Measurements from ENCODE around the gene PSMB2.
"Not testable (repeated sequence)": the region's sequence is repeated elsewhere in the genome, so short reads cannot be mapped to it uniquely, and the experiment has no call there.

The PSMB2 gene

DNA sequence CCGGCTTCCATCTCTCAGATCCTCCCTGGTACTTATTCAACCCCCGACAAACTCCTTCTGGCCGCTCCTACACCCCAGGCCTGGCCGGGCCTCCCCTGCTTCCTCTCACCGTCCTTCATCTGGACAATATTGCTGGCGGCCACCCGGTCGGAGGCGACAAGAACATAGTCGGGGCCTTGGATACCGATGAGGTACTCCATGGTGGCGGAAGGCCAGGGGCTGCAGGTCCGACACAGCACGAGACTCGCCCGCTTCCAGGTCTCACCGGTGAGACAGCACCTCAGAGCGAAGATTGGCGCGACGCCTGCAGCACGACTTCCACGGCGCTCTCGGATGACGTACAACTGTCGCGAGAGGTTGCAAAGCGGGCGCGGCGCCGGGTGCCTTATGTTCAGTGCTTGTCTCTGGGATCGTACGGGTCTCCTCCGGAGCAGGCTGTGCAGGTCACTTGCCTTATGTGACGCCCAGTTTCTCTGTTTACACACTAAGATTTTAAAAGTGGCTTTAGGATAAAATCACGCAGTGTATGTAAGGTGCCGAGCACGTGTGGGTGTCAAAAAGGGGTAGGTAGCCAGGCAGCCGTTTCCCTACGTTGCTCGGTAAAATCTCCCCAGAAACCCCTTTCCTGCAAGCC lies at the start of gene PSMB2:
PSMB2 (minus strand) TSS at position 294 of the 634 bp plus-strand sequence; CDS start at position 200, 94 bp downstream.
- DNase-seq, result peak; percentile 98

DNA sequence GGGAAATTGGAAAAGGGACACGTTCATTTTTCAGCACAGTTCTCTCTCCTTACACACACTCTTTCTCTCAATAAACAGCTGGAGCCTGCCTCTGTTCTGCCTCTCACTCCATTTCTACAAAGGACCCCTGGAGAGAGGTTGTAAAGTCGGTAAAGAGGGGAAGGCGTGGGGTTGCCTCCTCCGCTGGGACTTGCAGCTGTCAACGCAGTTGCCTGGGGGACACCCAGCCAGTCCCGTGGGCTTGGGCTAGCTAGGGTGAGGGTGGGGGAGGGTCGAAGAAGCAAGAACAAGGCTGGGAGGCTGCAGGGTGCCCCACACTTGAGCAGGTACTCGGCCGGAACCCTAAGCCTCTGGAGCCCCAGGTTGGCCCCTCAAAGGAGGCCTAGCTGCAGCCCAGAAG lies 49.8 kb upstream of the PSMB2 start:
- no peak for DNase-seq

DNA sequence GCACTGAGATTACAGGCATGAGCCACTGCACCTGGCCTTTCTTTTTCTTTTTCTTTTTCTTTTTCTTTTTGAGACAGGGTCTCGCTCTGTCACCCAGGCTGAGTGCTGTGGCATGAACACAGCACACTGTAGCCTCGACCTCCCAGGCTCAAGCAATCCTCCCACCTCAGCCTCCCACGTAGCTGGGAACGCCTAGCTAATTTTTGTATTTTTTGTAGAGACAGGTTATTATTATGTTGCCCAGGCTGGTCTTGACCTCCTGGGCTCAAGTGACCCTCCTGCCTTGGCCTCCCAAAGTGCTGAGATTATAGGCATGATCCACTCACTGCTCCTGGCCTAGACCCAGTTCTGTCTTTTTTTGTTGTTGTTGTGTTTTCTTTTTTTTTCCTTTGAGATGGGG lies 48.8 kb upstream of the PSMB2 start:
- not testable (repeated sequence) for DNase-seq

GRCh38 chr1:35688161-35688560 lies 46.8 kb upstream of the PSMB2 start:
- no peak for DNase-seq

GRCh38 chr1:35683012-35683411 lies 41.7 kb upstream of the PSMB2 start:
- DNase-seq, result no peak

DNA sequence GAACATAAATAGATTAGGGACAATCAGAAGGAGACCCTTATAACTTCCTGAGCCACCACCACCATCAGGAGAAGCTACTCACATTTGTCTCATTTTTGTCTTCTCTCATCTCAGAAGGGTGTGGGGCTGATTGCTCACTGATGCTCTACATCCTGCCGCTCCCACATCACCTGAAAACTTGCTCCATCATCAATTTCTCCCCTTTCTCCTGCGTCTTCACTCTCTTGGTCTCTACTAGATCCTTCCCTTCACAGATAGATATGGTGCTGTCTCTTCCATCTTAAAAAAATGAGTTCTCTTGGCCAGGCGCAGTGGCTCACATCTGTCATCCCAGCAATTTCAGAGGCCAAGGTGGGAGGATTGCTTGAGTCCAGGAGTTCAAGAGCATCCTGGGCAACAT lies 38.9 kb upstream of the PSMB2 start:
- no peak for DNase-seq

- no peak for DNase-seq
Observed at GRCh38 chr1:35675773-35676172, 34.4 kb upstream of the PSMB2 start.

- no peak for DNase-seq
Observed at GRCh38 chr1:35674111-35674510, 32.8 kb upstream of the PSMB2 start.

- no peak for DNase-seq
Observed at GRCh38 chr1:35672116-35672515, 30.8 kb upstream of the PSMB2 start.

GRCh38 chr1:35668506-35668905 lies 27.2 kb upstream of the PSMB2 start:
- DNase-seq, result no peak

DNA sequence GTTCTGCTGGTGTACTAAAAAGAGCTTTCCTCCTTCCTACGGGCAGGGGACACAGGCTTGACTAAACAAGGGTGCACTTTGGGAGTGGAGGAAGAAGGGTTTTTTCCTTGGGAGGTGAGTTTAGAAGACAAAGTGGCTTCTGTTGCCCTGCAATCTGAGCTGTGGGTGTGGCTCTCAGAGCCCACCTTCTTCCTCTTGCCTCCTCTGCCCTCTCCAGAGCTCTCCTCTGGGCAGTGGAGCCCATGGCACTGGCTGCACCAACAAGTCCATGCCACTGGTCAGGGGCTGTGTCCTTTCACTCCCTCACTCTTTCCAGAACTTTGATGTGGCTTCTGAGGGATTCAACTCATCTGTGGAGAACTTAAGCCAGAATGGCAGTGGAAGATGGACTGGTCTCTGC lies 25.6 kb upstream of the PSMB2 start:
- DNase-seq, result no peak

- no peak for DNase-seq
Observed at GRCh38 chr1:35666216-35666615, 24.9 kb upstream of the PSMB2 start.

DNA sequence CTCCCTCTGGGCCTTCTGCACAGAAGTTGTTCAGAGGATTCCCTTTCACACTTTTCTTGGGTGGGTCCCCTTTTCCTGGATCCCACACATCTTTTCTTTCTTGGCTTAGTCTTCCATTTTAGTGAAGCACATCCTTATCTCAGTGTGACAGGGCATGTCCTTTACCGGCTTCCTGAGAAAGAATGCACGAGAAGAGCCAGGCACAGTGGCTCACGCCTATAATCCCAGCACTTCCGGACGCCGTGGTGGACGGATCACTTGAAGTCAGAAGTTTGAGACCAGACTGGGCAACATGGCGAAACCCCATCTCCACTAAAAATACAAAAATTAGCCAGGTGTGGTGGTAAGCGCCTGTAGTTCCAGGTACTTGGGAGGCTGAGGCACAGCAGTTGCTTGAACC lies 22.1 kb upstream of the PSMB2 start:
- no peak for DNase-seq

DNA sequence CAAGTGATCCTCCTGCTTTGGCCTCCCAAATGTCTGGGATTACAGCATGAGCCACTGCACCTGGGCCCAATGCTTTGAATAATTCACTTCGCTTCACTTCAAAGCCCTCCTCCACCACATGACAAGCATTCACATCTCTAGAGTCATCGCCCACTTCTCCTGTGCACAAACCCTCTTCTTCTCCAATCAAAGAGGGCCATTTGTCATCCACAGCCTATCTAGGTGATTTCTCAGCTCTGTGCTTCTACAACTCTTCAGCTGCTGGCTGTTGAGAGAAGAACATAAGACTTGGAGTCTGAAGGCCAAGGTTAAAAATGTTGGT lies 20.1 kb upstream of the PSMB2 start:
- DNase-seq, result no peak

DNA sequence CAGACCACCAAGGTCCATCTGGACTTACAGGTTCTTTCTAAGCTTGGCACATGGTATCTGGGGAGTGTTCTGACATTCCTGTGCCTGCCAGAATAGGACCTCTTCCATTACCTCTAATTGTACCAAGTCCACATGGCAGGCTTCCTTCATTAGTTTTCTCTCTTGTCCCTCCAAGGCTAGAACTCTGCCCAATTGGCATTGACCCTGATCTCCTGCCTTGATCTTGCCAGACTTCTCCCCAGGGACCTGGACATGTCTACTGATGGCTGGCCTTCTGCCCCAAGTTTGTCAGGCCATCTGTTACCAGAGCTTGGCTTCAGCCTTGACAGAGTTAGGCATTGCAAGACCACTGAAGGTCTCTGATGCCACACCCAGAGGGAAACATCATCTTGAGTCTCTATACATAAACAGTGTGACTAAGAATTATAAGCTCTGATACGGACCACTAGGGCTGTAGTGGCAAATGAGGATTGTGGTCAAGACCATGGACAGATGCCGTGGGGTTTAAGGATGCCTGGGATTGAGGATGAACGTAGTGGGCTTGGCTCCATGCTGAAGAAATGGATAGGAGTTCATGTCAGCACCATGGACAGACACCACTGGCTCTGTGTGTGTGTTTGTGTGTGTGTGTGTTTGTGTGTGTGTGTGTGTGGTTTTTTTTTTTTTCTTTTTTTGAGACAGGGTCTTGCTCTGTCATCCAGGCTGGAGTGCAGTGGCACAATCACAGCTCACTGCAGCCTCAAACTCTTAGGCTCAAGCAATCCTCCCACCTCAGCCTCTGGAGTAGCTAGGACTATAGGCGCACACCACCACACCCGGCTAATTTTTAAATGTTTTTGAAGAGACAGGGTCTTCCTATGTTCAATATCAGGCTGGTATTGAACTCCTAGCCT lies 19.5 kb upstream of the PSMB2 start:
- DNase-seq, result no peak

DNA sequence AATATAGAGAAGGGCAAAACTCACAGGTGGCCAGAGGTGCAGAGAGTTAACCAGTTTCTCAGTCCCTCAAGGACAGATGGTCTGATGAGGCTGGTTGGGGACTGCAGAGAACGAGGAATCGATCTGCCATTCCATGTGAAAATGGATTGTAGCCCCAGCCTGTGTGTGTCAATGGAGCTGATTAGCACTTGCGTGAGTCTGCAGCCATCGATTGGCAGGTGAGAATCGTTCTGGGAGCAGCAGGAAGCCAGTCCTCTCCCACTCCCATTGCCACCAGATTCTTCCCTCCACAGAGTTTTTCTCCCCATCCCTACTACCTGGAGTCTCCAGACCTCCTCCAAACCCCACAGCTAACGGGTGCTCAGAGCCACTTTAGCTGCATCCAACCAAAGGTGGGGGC lies 18.3 kb upstream of the PSMB2 start:
- no peak for DNase-seq

DNA sequence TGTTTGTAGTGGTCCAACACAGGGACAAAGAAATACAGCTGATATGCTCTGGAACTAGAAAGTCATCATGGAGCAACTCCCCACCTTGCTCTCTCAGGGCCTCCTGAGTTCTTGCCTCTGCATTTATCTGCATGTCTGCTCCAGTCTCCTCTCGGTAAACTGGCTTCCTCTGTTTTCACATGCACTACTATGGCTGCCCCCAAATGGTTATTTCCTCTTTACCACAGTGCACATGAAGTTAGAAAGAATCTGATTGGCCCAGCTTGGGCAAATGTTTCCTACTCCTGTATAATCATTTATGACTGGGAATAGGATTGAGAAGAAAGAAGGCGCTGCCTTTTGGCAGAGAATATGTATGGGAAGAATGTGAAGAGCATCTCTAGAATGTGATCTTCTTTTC lies 16.5 kb upstream of the PSMB2 start:
- DNase-seq, result no peak

DNA sequence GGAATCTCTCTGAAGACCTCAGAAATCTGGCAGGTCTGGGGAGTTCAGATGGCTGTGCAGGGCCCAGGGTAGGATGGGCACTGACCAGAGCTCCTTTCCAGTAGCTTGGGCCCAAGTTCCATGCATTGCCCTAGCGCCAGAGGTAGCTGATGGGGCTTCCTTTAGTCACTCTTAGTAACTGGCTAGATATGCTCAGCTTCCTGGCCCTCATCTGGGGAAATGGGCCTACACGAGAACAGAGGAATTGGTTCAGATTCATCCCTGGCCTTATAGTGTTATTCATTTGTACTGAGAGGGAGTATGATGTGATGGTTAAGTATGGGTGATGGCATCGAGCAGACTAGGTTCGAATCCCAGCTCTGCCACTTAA lies 15.5 kb upstream of the PSMB2 start:
- no peak for DNase-seq

DNA sequence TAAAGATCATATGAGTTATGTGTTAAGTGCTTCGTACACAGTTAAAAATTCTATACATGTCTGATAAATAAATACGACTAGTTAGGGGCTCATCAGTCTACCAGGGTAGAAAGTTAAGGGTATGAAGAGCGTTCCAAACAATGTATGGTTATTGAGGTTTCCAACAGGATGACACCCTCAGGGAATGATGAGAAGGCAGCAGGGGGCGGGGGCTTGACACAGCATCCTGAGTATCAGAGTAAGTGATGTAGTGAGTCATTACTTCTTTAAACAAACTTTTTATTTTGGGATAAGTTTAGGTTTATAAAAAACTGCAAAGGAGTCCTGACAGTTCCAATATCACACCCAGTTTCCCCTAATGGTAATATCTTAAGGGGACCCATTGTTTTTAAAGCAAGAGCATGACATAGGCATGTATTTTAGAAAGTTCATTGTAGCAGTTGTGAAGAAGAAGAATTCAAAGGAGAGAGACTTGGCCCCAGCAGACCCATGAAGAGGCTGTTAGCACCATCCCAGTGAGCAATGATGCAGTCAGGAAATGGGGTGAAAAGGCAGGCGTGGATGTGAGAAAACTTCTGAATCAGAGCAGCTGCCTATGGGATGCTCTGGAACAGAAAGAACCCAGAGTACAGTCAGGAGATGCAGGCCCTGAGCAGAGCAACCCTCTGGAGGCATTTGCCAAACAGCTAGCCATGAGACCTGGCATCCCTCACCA lies 15.0 kb upstream of the PSMB2 start:
- no peak for DNase-seq

DNA sequence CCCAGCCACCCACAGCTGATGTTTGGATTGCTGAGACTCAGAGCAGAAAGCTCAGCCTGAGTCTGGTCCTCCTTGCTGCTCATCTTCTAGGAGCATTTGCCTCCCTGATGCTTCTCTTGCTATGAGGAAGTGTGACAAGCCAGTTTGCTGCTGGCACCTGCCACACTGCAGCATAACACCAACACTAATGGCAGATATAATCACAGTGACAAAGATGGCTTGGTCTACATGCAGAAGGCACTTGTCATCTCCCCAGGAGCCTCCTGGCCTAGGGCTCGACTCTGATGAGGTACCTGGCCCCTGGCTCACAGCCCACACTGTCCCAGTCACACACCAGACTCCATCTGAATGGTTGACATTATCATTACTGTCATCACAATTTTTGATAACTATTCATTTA lies 13.9 kb upstream of the PSMB2 start:
- no peak for DNase-seq

GRCh38 chr1:35650416-35650815 lies 9.1 kb upstream of the PSMB2 start:
- no peak for DNase-seq

- DNase-seq, result no peak
Observed at GRCh38 chr1:35646043-35646442, 4.7 kb upstream of the PSMB2 start.

GRCh38 chr1:35644204-35644603 lies 2.9 kb upstream of the PSMB2 start:
- no peak for DNase-seq

GRCh38 chr1:35642471-35642955 lies 1.2 kb upstream of the PSMB2 start:
- DNase-seq, result peak; percentile 23

Measured in stimulated activated CD4-positive, alpha-beta T cell treated with anti-CD3 and anti-CD28 coated beads, Interleukin-4, amount 100 ng/mL, for 1 hour (primary cell).